HepG2 (cell line): ENCODE data around the gene BTBD1. TPM values are rescaled to one million over a fixed set of nuclear protein-coding genes. Genes with fewer than 3 reads are reported as not detected.

Experiments used
- ARNT ChIP-seq: fragments of 450-650 bp; IDR thresholded peaks from 2 replicates; pipeline ENCODE4 v1.6.1; 2017
- CHCHD3 ChIP-seq: sonication (generic); formaldehyde crosslinking; IDR thresholded peaks from 2 replicates; pipeline ENCODE4 v1.8.0; 2022; ENCODE audit warnings: mild to moderate bottlenecking, missing genetic modification reagents, moderate library complexity
- ELF1 ChIP-seq: sonication (generic); formaldehyde crosslinking; IDR thresholded peaks from 2 replicates; pipeline ENCODE4 v1.4.0; 2020; ENCODE audit warnings: missing genetic modification reagents
- ELF4 ChIP-seq: sonication (generic); formaldehyde crosslinking; IDR thresholded peaks from 2 replicates; pipeline ENCODE4 v1.5.0; 2020; ENCODE audit warnings: missing genetic modification reagents, mild to moderate bottlenecking, moderate library complexity, borderline replicate concordance
- JDP2 ChIP-seq: sonication (generic); formaldehyde crosslinking; IDR thresholded peaks from 2 replicates; pipeline ENCODE4 v1.8.1; 2022; ENCODE audit warnings: missing genetic modification reagents, borderline replicate concordance
- MLLT10 ChIP-seq: sonication (generic); formaldehyde crosslinking; IDR thresholded peaks from 2 replicates; pipeline ENCODE4 v1.4.0; 2020; ENCODE audit warnings: missing genetic modification reagents
- NR2F2 ChIP-seq: IDR thresholded peaks from 2 replicates; pipeline ENCODE4 v1.6.1; 2012; ENCODE audit warnings: low read depth, inconsistent platforms, borderline replicate concordance
- PRPF4 ChIP-seq: fragments of 200-400 bp; formaldehyde crosslinking; IDR thresholded peaks from 2 replicates; pipeline ENCODE4 v1.6.1; 2016; ENCODE audit warnings: low read length, low read depth; ENCODE audit not compliant: poor library complexity, severe bottlenecking
- SATB2 ChIP-seq: sonication (generic); formaldehyde crosslinking; IDR thresholded peaks from 2 replicates; pipeline ENCODE4 v1.5.0; 2020; ENCODE audit warnings: missing genetic modification reagents
- ZFP1 ChIP-seq: IDR thresholded peaks from 2 replicates; pipeline ENCODE4 v1.6.1; 2016
- ZNF136 ChIP-seq: sonication (generic); formaldehyde crosslinking; IDR thresholded peaks from 2 replicates; pipeline ENCODE4 v1.8.1; 2022; ENCODE audit warnings: low read depth, mild to moderate bottlenecking, moderate library complexity, missing genetic modification reagents
- ZNF230 ChIP-seq: sonication (generic); formaldehyde crosslinking; IDR thresholded peaks from 2 replicates; pipeline ENCODE4 v1.4.0; 2020; ENCODE audit warnings: mild to moderate bottlenecking, missing genetic modification reagents
- ZNF430 ChIP-seq: sonication (generic); formaldehyde crosslinking; IDR thresholded peaks from 2 replicates; pipeline ENCODE4 v1.9.0; 2021; ENCODE audit warnings: mild to moderate bottlenecking, missing genetic modification reagents
- ZNF569 ChIP-seq: sonication (generic); formaldehyde crosslinking; IDR thresholded peaks from 2 replicates; pipeline ENCODE4 v1.5.0; 2020; ENCODE audit warnings: mild to moderate bottlenecking, missing genetic modification reagents, moderate library complexity, borderline replicate concordance
- ZSCAN9 ChIP-seq: IDR thresholded peaks from 2 replicates; pipeline ENCODE4 v1.6.1; 2016; ENCODE audit warnings: borderline replicate concordance
- polyA plus RNA-seq, 8 experiments: library from polyadenylated mRNA; depleted of rRNA in 3 of 8; stranded (reverse) in 7 of 8; unstranded in 1 of 8; fragments of >200 nt; fragmentation: Illumina TruSeq in 4 of 8; extraction: Trizol in 4 of 8; gene quantifications; 2 replicates each; pipeline versions ENCODE4 v1.2.1 to v1.2.3, GENCODE V29; 2011 to 2016; ENCODE audit warnings: low read depth in 4 of 8, missing spikeins in 1 of 8, mixed read lengths in 1 of 8; ENCODE audit not compliant: insufficient read depth in 1 of 8
- total RNA-seq, 5 experiments: library from RNA; depleted of rRNA; stranded (reverse); fragments of >200 nt; fragmentation: Illumina TruSeq; extraction: Trizol; gene quantifications; 2 replicates each; pipeline ENCODE4 v1.2.3, GENCODE V29; 2016; ENCODE audit warnings: low read depth in 1 of 5
- TF ChIP-seq, protein P1 (sequence below): sonication (generic); formaldehyde crosslinking; conservative IDR thresholded peaks from 2 replicates; pipeline ENCODE4 v1.8.1; 2023; ENCODE audit warnings: missing genetic modification reagents
- TF ChIP-seq, protein P2 (sequence below): sonication (generic); formaldehyde crosslinking; IDR thresholded peaks from 2 replicates; pipeline ENCODE4 v1.4.0; 2020; ENCODE audit warnings: missing genetic modification reagents, mild to moderate bottlenecking, borderline replicate concordance
- TF ChIP-seq, protein P3 (sequence below): sonication (generic); formaldehyde crosslinking; IDR thresholded peaks from 2 replicates; pipeline ENCODE4 v1.8.1; 2023; ENCODE audit warnings: mild to moderate bottlenecking, moderate library complexity, missing genetic modification reagents
- TF ChIP-seq, protein P4 (sequence below): sonication (generic); formaldehyde crosslinking; conservative IDR thresholded peaks from 2 replicates; pipeline ENCODE4 v1.8.0; 2022; ENCODE audit warnings: mild to moderate bottlenecking, moderate library complexity, missing genetic modification reagents

Gene BTBD1
- total and polyA plus RNA-seq, 2 of the 13 experiments (the other 11 are each of a cell fraction or from before 2014, with no cell fraction given) = 32.1 to 53.9 TPM

DNA sequence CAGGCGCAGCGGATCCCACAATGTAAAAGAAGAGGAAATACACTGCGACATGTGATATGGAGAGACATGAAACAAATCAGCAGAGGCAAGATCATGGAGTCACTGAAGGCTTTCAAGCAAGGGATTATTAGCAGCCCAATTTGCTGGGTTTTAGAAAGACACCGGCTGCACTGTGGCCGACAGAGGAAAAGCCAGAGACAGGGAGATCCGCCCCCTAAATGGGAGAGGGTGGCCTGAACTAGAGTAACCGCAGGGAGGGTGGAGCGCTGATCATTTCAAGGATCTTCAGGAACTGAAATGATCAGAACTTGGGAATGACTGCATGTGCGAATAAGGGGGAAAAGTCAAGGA lies 55.0 kb downstream of the BTBD1 start (continued):
- TF ChIP-seq ARNT = no peak
- no peak for TF ChIP-seq ZNF569
- TF ChIP-seq, protein P1, sequence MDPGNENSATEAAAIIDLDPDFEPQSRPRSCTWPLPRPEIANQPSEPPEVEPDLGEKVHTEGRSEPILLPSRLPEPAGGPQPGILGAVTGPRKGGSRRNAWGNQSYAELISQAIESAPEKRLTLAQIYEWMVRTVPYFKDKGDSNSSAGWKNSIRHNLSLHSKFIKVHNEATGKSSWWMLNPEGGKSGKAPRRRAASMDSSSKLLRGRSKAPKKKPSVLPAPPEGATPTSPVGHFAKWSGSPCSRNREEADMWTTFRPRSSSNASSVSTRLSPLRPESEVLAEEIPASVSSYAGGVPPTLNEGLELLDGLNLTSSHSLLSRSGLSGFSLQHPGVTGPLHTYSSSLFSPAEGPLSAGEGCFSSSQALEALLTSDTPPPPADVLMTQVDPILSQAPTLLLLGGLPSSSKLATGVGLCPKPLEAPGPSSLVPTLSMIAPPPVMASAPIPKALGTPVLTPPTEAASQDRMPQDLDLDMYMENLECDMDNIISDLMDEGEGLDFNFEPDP (CRISPR knock-in tag) = no peak
- TF ChIP-seq, protein P2, sequence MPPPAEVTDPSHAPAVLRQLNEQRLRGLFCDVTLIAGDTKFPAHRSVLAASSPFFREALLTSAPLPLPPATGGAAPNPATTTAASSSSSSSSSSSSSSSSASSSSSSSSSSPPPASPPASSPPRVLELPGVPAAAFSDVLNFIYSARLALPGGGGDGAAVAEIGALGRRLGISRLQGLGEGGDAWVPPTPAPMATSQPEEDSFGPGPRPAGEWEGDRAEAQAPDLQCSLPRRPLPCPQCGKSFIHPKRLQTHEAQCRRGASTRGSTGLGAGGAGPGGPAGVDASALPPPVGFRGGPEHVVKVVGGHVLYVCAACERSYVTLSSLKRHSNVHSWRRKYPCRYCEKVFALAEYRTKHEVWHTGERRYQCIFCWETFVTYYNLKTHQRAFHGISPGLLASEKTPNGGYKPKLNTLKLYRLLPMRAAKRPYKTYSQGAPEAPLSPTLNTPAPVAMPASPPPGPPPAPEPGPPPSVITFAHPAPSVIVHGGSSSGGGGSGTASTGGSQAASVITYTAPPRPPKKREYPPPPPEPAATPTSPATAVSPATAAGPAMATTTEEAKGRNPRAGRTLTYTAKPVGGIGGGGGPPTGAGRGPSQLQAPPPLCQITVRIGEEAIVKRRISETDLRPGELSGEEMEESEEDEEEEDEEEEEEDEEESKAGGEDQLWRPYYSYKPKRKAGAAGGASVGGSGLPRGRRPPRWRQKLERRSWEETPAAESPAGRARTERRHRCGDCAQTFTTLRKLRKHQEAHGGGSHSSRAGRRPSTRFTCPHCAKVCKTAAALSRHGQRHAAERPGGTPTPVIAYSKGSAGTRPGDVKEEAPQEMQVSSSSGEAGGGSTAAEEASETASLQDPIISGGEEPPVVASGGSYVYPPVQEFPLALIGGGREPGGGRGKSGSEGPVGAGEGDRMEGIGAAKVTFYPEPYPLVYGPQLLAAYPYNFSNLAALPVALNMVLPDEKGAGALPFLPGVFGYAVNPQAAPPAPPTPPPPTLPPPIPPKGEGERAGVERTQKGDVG (CRISPR knock-in tag) = peak; percentile 3; the same call in 1 of the 2 replicates
- no peak for TF ChIP-seq ZSCAN9 (CRISPR knock-in tag)
- no peak for TF ChIP-seq ZNF430
- TF ChIP-seq CHCHD3 = no peak
- no peak for TF ChIP-seq MLLT10 (CRISPR knock-in tag)
- TF ChIP-seq ZNF230 (CRISPR knock-in tag) = peak; percentile 20; the same call in 1 of the 2 replicates
- no peak; the same call in 1 of the 2 replicates for TF ChIP-seq ELF4
- TF ChIP-seq PRPF4 = peak; percentile 6
- TF ChIP-seq, protein P3, sequence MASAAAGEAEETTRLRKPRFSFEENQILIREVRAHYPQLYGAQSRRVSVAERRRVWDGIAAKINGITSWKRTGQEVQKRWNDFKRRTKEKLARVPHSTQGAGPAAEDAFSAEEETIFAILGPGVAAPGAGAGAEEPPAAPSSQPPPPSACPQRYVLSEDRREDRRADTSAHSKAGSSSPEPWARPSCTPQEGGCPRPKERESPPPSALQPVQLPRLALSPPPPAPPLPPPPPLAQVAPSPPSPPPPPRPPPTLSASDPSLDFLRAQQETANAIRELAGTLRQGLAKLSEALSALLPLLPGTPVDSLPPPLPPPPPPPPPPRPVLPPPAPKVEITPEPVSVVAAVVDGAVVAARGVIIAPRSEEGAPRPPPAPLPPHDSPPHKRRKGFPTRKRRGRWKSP = 0 out of 2 replicates have a peak, but pooled peaks have one; percentile 4
- TF ChIP-seq ZNF136 = no peak
- no peak for TF ChIP-seq ZFP1 (CRISPR knock-in tag)
- TF ChIP-seq ELF1 (CRISPR knock-in tag) = no peak
- no peak for TF ChIP-seq JDP2
- no peak for TF ChIP-seq SATB2 (CRISPR knock-in tag)
- no peak for TF ChIP-seq NR2F2
- TF ChIP-seq, protein P4, sequence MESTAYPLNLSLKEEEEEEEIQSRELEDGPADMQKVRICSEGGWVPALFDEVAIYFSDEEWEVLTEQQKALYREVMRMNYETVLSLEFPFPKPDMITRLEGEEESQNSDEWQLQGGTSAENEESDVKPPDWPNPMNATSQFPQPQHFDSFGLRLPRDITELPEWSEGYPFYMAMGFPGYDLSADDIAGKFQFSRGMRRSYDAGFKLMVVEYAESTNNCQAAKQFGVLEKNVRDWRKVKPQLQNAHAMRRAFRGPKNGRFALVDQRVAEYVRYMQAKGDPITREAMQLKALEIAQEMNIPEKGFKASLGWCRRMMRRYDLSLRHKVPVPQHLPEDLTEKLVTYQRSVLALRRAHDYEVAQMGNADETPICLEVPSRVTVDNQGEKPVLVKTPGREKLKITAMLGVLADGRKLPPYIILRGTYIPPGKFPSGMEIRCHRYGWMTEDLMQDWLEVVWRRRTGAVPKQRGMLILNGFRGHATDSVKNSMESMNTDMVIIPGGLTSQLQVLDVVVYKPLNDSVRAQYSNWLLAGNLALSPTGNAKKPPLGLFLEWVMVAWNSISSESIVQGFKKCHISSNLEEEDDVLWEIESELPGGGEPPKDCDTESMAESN = no peak
